Stimulated activated memory B cell treated with anti-CD40 and anti-IgM and Interleukin-4, amounts not matched to agents 10 μg/mL and 1 μg/mL and 100 μg/mL, for 72 hours (primary cell): ENCODE results near the gene TBC1D2B.
"Not testable (repeated sequence)": the region's sequence is repeated elsewhere in the genome, so short reads cannot be mapped to it uniquely, and the experiment has no call there.

ENCODE experiments used
- ATAC-seq: fragments of 150-1000 bp; cut with Tn5 transposase; 2 replicates; pipeline ENCODE4 v1.10.0; 2021
- H3K27ac Mint-ChIP-seq: one replicate; pipeline ENCODE4 v1.8.0; 2022; ENCODE audit warnings: mild to moderate bottlenecking, mixed read lengths
- H3K27me3 Mint-ChIP-seq: one replicate; pipeline ENCODE4 v1.8.0; 2022; ENCODE audit warnings: mixed read lengths
- H3K36me3 Mint-ChIP-seq: one replicate; pipeline ENCODE4 v1.8.0; 2022; ENCODE audit warnings: mixed read lengths
- H3K4me1 Mint-ChIP-seq: one replicate; pipeline ENCODE4 v1.8.0; 2022; ENCODE audit warnings: mixed read lengths
- H3K4me3 Mint-ChIP-seq: one replicate; pipeline ENCODE4 v1.8.0; 2022; ENCODE audit warnings: mild to moderate bottlenecking, moderate library complexity, mixed read lengths
- H3K9me3 Mint-ChIP-seq: one replicate; pipeline ENCODE4 v1.8.0; 2022; ENCODE audit warnings: mixed read lengths

TBC1D2B gene

GRCh38 chr15:78000091-78000926 lies 77.2 kb downstream of the TBC1D2B start:
- Mint-ChIP-seq H3K4me1 (peaks cover 23% of the 10 kb centered on the region), H3K9me3 (no peaks in the 10 kb centered on the region), H3K36me3 (peaks cover 41% of the 10 kb centered on the region), H3K27ac (peak overlapping the region; percentile 11), H3K27me3 (no peaks in the 10 kb centered on the region), H3K4me3 (no peak overlapping the region)
- ATAC-seq: peak; percentile 86

- Mint-ChIP-seq H3K4me3 (no peak overlapping the region), H3K4me1 (peaks cover 24% of the 10 kb centered on the region), H3K9me3 (no peaks in the 10 kb centered on the region), H3K27me3 (no peaks in the 10 kb centered on the region), H3K27ac (no peak overlapping the region), H3K36me3 (peaks cover 41% of the 10 kb centered on the region)
- ATAC-seq: no peak
Measured at GRCh38 chr15:77999486-77999885, 78.0 kb downstream of the TBC1D2B start.

DNA sequence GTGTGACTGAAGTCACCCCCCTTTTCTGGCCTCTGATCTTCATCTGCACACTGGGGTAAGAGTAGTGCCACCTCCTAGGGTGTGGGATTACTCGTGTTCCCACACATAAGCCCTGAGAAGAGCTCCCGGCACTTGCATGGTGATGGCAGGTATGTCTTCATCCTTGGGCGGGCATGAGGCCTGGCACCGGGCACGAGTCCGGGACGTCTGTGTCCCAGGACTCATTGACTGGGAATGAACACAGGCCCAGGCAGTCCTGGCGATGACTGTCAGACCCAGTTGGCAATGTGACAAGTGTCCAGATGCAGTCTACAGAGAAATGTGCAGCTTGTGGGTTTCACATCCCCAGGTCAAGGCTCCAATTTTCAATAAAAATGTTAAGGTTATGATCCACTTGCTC lies 78.9 kb downstream of the TBC1D2B start:
- H3K4me3 Mint-ChIP-seq: no peak overlapping the region
- no peaks in the 10 kb centered on the region for H3K9me3 Mint-ChIP-seq
- H3K27me3 Mint-ChIP-seq: no peaks in the 10 kb centered on the region
- no peak overlapping the region for H3K27ac Mint-ChIP-seq
- peaks cover 27% of the 10 kb centered on the region for H3K4me1 Mint-ChIP-seq
- peaks cover 41% of the 10 kb centered on the region for H3K36me3 Mint-ChIP-seq
- ATAC-seq: no peak

GRCh38 chr15:77997761-77998554 lies 79.6 kb downstream of the TBC1D2B start:
- not testable (repeated sequence) for H3K4me3 Mint-ChIP-seq, ATAC-seq, H3K27me3 Mint-ChIP-seq, H3K27ac Mint-ChIP-seq, H3K9me3 Mint-ChIP-seq
- Mint-ChIP-seq H3K4me1 (peaks cover 33% of the 10 kb centered on the region), H3K36me3 (peaks cover 37% of the 10 kb centered on the region)

DNA sequence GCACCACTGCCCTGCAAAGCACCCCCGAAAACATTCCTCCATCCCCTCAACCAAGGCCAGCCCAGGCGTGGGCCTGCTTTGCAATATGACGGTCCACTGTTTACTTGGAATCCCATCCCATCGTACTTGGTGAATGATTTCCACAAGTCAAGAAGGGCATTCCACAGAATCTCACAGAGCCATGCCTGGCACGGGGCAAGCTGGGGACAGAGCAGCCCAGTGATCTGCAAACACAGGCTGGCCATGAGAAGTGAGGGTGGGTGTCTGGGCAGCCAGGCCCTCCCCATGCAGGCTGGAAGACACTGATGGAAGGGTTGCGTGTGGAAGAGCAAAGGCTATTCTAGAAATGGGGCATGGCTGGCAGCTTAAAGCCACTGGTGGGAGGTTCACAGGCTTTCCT lies 80.3 kb downstream of the TBC1D2B start:
- H3K36me3 Mint-ChIP-seq: peaks cover 30% of the 10 kb centered on the region
- not testable (repeated sequence) for H3K27me3 Mint-ChIP-seq, H3K4me3 Mint-ChIP-seq, ATAC-seq, H3K9me3 Mint-ChIP-seq, H3K27ac Mint-ChIP-seq
- H3K4me1 Mint-ChIP-seq: peaks cover 38% of the 10 kb centered on the region

DNA sequence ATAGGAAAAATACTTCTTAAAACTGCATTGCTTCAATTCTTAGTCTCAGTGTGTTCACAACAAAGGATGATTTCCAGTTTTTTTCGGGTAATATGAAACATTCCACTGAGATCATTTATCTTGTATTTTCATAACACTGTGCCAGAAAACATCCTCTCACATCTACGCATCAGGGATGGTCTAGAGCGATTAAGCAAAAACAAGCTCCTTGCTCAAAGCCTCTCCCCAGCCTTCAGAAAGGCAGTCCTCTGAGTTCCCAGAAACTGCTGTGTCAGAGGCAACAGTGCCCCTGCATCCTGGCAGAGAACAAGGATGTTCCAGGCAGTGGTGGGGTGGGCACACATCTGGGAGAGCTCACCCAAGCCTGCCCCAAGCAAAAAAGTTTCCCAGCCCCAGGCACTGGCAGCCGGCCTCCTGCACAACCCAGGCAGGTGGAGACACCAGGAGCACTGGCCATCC lies 80.8 kb downstream of the TBC1D2B start:
- not testable (repeated sequence) for H3K4me3 Mint-ChIP-seq, H3K27me3 Mint-ChIP-seq, H3K27ac Mint-ChIP-seq, H3K9me3 Mint-ChIP-seq, ATAC-seq
- Mint-ChIP-seq H3K4me1 (peaks cover 42% of the 10 kb centered on the region), H3K36me3 (peaks cover 29% of the 10 kb centered on the region)

DNA sequence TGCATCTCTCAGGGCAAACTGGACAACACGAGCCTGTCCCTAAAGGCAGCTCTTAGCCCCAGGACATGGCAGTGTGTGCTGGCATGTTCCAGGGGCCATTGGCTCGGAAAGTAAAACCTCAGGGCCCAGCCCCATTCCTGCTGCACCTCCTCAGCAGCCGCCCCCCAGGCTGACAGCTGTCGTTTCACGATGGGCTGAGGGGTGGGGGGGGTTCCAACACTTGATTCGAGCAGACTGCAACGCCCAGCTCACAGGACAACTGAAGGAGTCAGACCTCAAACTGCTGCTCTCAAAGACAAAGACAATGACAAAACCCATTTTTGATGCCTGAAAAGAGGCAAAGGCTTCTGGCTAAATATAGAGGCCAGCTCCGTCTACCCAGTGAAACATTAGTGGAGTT lies 81.3 kb downstream of the TBC1D2B start:
- not testable (repeated sequence) for H3K27me3 Mint-ChIP-seq, ATAC-seq, H3K9me3 Mint-ChIP-seq, H3K4me3 Mint-ChIP-seq, H3K27ac Mint-ChIP-seq
- H3K4me1 Mint-ChIP-seq: peaks cover 48% of the 10 kb centered on the region
- H3K36me3 Mint-ChIP-seq: peaks cover 24% of the 10 kb centered on the region

- peaks cover 49% of the 10 kb centered on the region for H3K4me1 Mint-ChIP-seq
- not testable (repeated sequence) for H3K27me3 Mint-ChIP-seq, ATAC-seq, H3K9me3 Mint-ChIP-seq, H3K4me3 Mint-ChIP-seq
- peak overlapping the region; percentile 91 for H3K27ac Mint-ChIP-seq
- peaks cover 17% of the 10 kb centered on the region for H3K36me3 Mint-ChIP-seq
Measured at GRCh38 chr15:77995537-77995918, 82.0 kb downstream of the TBC1D2B start.

DNA sequence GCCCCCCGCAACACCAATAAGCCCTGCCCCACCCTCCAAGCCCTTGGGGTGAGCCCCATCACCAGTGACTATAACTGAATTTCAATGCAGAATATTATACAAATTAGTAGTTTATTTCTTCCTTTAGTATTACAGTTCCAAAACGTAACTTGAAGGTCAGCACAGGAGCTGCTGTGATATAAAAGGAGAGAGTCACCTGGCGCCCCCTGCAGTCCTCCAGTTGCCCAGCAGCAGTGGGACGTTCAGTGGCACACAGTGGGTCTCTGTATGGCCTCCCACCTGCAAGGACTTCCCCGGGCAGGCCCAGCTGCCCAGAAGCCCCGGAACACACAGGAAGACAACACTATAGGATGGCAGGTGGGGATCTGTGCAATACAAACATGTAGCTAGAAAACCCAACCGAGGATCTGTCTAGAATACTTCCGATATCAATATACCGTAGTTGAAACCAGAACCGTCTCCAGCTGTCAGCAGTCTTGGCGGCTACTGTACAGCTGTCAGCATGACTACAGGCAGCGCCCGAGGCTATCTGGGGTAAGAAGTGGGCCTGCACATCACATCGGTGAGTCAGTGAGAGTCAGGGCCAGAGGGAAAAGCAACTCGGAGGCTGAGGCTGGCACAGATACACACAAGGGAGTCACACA lies 82.5 kb downstream of the TBC1D2B start:
- not testable (repeated sequence) for ATAC-seq, H3K4me3 Mint-ChIP-seq
- peak overlapping the region; percentile 91 for H3K27ac Mint-ChIP-seq

DNA sequence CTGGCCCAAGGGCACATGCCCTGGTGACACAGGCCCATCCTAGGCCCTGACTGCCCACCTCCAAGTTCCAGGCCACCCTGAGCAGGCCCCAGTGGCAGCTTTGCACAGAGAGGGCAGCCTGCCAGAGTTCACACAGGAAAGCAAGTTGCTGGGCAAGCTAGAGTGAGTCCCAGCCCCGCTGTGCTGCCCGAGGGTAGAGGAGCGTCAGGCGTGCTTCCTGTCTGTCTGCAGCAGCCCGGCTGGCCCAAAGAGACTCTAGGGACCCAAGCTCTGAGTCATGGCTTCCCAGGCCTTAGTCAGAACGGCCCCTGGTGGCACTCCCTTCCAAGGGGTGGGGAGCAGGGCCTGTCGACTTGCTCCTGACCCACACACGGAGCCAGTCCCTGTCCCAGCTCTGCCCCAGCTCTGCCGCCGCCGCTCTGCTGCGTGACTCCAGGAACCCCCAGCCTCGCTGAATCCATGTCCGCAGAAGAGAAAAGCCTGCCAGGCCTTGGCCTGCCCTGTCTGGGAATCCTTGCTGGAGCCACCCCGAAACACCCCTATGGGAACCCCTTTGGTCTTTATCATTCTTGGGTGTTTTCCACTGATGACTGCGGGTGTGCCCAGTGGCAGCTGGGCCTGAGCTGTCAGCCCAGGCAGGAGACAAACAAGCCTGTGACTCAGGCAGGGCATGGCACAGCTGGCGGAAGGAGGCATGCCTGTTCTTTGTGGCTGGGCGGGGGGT lies 83.4 kb downstream of the TBC1D2B start:
- not testable (repeated sequence) for H3K9me3 Mint-ChIP-seq, H3K27me3 Mint-ChIP-seq
- peak; percentile 94 for ATAC-seq
- H3K27ac Mint-ChIP-seq: peak overlapping the region; percentile 91
- peak overlapping the region; percentile 65 for H3K4me3 Mint-ChIP-seq
- peaks cover 52% of the 10 kb centered on the region for H3K4me1 Mint-ChIP-seq
- peaks cover 12% of the 10 kb centered on the region for H3K36me3 Mint-ChIP-seq

More for the DNA sequence above, 82.5 kb downstream of the TBC1D2B start:
- H3K27me3 Mint-ChIP-seq, H3K9me3 Mint-ChIP-seq: not testable (repeated sequence)
- H3K4me1 Mint-ChIP-seq: peaks cover 50% of the 10 kb centered on the region
- H3K36me3 Mint-ChIP-seq: peaks cover 12% of the 10 kb centered on the region

DNA sequence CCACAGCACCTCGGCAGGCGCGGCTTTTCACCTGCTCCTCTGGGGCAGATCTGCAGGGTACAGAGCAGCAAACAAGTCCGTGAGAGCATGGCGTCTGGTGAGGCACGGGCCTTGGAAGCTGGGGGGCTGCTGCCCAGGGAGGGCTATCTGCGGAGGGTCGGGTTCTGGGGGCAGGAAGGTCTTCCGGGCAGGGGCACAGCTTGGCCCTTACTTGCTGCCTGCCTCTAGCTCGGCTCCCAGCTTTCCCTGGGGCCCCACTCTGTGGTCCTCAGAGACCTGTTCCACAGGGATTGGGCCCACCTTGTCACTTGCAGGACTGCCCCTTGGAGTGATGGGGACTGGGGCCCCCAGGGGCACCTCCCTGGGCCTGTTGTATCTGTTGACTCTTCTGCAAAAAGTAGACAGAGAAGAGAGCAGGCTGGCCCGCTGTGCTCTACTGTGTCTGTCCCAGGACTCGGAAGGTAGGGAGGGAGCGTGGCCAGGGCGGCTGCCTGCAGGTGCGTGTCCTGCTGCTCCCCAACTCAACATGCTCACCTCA lies 84.1 kb downstream of the TBC1D2B start:
- peak overlapping the region; percentile 65 for H3K4me3 Mint-ChIP-seq
- H3K9me3 Mint-ChIP-seq: no peaks in the 10 kb centered on the region
- no peak for ATAC-seq
- H3K27ac Mint-ChIP-seq: peak overlapping the region; percentile 91
- H3K36me3 Mint-ChIP-seq: peaks cover 12% of the 10 kb centered on the region
- peaks cover 57% of the 10 kb centered on the region for H3K4me1 Mint-ChIP-seq
- no peaks in the 10 kb centered on the region for H3K27me3 Mint-ChIP-seq

DNA sequence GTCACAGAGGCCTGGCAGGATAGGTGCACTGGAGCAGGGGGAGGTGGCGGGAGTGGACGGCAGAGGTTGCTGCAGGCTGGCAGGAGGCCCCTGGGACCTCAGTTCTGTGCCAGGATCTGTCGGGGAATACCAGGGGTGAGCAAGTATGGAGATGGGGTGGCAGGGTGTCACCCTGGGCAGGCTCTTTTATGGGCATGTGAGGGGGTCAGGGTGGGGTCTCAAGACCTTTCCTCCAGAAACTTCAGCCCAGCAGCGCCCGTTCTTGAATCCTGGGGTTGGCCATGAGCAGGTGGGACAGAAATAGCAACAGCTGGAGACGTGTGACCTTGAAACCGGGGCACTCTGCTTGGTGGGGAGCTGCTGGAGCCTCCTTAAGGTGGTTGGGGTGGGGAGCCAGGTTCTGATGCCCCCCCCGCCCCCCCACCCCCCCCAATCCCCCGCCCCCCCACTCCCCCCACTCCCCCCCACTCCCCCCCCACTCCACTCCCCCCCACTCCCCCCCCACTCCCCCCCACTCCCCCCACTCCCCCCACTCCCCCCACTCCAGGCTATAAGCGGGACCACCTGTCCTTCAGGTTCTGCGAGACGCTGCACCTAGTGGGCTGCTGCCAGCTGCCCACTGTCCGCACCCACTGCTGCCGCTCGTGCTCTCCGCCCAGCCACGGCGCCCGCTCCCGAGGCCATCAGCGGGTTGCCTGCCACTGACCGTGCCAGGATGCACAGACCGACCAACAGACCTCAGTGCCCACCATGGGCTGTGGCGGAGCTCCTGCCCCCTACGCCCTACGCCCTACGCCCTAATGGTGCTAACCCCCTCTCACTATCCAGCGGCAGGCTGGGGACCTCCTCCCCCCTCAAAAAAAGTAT lies 84.9 kb downstream of the TBC1D2B start:
- H3K4me1 Mint-ChIP-seq: peaks cover 57% of the 10 kb centered on the region
- peaks cover 3% of the 10 kb centered on the region for H3K36me3 Mint-ChIP-seq
- peak overlapping the region; percentile 91 for H3K27ac Mint-ChIP-seq
- no peak for ATAC-seq
- H3K27me3 Mint-ChIP-seq: no peaks in the 10 kb centered on the region
- H3K9me3 Mint-ChIP-seq: no peaks in the 10 kb centered on the region
- H3K4me3 Mint-ChIP-seq: no peak overlapping the region

DNA sequence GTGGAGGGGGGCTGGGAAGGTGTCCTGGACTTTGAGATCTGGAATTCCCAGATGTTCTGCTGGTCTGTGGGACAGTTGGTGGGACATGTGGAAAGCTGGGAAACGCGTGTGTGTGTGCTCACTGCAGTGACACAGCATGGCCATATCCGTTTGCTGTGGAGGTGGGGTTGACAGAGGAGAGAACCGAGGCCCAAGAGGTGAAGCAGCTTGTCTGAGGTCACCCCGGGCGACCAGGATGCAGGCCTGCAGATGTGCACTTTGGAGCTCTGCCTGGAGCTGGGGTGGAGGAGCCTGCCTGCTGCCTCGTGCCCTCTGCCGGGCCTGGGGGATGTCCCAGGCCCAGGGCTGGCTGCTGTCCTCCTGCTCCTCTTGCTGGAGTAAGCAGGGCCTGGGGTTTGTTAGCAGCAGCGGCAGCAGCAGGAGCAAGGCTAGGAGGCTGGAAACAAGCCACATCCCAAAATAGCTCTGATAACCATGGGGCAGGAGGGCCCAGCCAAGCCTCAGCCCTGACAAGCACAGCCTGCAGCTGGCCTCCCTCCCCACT lies 85.8 kb downstream of the TBC1D2B start:
- Mint-ChIP-seq H3K4me1 (peaks cover 57% of the 10 kb centered on the region), H3K27ac (peak overlapping the region; percentile 91)
- H3K27me3 Mint-ChIP-seq, ATAC-seq, H3K36me3 Mint-ChIP-seq, H3K4me3 Mint-ChIP-seq, H3K9me3 Mint-ChIP-seq: not testable (repeated sequence)

- H3K9me3 Mint-ChIP-seq: no peaks in the 10 kb centered on the region
- peaks cover 57% of the 10 kb centered on the region for H3K4me1 Mint-ChIP-seq
- no peak for ATAC-seq
- H3K27ac Mint-ChIP-seq: peak overlapping the region; percentile 91
- no peaks in the 10 kb centered on the region for H3K36me3 Mint-ChIP-seq
- H3K4me3 Mint-ChIP-seq: no peak overlapping the region
- peaks cover 3% of the 10 kb centered on the region for H3K27me3 Mint-ChIP-seq
Measured at GRCh38 chr15:77991029-77991406, 86.5 kb downstream of the TBC1D2B start.
